GM21825 (cell line): ENCODE results near the gene SAMM50.

Experiments used
- ATAC-seq: cut with Tn5 transposase; IDR thresholded peaks from one replicate; pipeline ENCODE4 v1.9.1; 2021; ENCODE audit warnings: mild to moderate bottlenecking, moderate library complexity; ENCODE audit not compliant: unreplicated experiment

The SAMM50 gene

DNA sequence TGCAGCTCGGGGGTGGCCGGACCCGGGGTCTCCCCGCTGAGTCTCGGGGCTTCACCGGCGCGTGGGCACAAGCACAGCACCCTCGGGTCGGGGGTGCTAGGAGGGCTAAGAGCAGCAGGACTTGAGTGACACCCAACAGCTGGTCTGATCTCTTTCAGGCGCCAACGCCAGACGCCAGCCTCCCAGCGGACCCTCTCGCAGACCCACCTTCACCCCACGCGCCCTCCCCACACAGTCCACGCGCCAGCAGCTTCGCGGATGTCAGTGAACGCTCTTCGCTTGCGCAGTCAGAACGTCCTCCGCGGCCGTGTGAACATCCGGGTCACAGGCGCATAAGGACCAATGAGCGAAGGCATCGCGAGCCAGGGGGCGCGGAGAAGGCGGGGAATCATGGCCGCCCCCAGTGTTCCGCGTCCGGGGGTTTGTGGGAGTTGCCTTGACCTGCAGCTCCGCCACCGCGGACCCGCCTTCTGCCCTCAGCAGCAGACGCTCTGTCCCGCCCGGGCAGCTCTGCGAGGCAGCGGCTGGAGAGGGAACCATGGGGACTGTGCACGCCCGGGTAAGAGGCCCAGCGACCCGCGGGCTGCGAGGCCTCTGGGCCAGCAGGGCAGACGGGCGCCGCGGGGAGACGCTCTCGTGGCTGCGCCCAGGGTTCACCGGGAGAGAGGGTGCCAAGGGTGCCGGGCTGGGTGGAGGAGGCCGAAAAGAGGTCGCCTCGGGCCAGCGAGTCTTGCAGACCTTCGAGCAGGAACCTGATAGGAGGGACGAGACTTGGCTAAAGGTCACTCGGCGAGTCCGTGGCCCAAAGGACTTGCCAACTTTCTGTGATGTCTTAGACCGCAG lies at the start of gene SAMM50:
TSS of gene SAMM50 (plus strand) at position 403 of the 843 bp plus-strand sequence. CDS start at position 539, 136 bp downstream.
- ATAC-seq = peak; percentile 85

DNA sequence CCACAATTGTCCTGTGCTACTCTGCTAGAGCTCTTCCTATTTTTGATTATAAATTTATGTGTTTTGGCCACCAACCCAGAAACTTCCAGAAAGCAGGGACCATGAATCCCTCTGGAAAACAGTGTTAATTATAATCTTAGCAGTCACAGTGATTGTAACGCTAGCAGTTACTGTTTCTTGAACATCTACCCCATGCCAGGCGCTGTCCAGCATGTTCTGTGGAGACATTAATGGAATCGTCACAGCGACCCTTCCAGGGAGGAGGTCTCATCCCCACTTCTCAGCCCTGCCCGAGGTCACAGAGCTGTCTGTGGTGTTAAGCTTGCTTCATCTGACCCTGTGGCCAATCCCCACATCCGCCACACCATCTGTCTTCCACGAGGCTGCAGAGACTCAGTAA lies 49.6 kb upstream of the SAMM50 start:
- no peak for ATAC-seq

DNA sequence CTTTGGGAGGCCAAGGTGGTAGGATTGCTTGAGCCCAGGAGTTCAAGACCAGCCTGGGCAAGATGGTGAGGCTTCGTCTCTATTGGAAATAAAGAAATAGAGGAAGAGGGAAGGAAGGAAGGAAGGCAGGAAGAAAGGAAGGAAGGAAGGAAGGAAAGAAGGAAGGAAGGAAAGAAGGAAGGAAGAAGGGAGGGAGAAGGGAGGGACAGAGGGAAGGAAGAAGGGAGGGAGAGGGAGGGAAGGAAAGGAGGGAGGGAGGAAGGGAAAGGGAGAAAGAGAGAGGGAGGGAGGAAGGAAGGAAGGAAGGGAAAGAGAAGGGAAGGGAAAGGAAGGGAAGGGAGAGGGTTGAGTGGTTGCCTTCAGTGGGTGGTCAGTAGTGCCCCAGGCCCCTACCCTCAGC lies 45.5 kb upstream of the SAMM50 start:
- no peak for ATAC-seq

- no peak for ATAC-seq
Measured at GRCh38 chr22:43910178-43910695, 45.0 kb upstream of the SAMM50 start.

GRCh38 chr22:43911351-43911750 lies 43.9 kb upstream of the SAMM50 start:
- no peak for ATAC-seq

GRCh38 chr22:43917521-43917920 lies 37.7 kb upstream of the SAMM50 start:
- ATAC-seq = no peak

- ATAC-seq = no peak
Measured at GRCh38 chr22:43919106-43919973, 35.9 kb upstream of the SAMM50 start.

GRCh38 chr22:43921370-43921769 lies 33.9 kb upstream of the SAMM50 start:
- no peak for ATAC-seq

DNA sequence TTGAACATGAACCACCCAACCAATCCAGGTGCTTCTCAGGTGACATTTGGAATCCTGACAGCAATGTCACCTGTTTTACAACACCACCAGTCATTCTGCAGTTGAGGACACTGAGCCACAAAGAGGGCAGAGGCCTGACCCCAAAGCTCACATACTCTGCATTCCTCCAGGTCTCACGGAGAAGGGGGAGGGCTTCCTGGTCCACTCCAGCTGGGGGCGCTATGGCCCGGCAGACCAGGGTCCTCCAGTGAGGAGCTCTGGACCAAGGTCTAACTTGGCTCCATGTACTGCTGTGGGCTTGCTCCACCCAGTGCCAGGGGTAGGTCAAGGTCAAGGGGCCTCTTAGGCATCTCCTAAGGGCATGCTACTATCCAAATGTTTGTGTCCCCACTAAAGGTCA lies 33.1 kb upstream of the SAMM50 start:
- ATAC-seq = no peak

GRCh38 chr22:43923191-43923590 lies 32.1 kb upstream of the SAMM50 start:
- no peak for ATAC-seq

GRCh38 chr22:43923631-43924464 lies 31.4 kb upstream of the SAMM50 start, which contains the start of gene PNPLA3:
Gene PNPLA3, plus strand, starts transcription at chr22:43923805. Its CDS starts 107 bp downstream, at chr22:43923912.
- no peak for ATAC-seq

DNA sequence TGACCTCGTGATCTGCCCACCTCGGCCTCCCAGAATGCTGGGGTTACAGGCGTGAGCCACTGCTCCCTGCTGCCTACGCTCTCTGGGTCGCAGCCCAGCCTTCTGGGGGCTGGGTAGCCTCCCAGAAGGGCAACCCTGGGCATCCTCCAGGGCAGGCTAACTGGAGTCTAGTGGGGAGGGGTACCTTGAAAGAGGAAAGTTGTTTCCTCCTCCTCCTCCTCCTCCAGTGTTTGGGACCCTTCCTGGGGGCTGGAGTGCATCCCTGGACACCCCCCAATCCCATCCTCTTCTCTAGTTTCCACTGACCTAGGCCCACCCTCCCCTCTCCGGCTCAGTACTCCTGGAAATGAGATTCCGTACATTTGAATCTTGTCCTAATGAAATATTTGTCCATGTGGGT lies 30.4 kb upstream of the SAMM50 start:
- no peak for ATAC-seq

DNA sequence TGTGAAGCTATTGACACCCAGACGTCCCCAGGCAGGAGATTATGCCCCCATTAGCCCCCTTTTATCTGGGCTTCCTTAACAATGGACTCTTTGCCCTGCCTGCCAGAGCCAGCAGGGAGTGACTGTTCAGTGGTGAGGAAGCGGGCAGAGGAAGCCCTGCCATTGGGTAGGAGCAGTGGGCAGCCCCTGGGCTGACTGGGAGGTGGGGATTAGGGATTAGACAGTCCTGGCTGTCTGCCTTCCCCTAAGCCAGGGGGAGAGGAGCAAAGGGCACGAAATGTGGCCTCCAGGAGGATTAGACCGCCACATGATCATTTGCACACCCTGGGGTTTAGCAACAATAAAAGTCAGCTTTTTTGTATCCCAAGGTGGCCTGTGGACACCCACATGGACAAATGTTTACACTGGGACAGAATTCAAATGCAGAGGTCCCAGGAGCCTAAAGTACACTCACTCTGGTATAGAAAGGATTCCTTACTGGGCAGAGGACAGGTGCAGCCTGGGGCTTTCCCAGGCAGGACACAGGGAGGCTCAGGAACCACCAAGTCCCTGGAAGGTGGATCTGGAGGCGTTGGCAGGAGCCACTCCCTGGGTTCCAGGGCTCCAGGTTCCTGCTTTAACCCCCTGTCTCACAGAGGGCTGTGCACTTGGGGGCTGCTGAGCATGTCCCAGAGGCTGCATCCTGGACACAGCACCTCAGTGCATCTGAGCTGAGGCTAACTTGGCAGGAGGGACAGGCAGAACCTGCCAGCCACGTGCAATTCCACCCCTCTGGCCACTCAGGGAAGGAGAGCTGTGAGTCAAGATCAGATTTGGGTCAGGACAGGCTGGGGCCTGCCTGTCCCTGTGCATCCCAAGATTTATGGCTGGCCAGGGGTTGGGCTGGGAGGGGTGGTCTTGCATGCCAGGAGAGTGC lies 29.6 kb upstream of the SAMM50 start:
- ATAC-seq = no peak

DNA sequence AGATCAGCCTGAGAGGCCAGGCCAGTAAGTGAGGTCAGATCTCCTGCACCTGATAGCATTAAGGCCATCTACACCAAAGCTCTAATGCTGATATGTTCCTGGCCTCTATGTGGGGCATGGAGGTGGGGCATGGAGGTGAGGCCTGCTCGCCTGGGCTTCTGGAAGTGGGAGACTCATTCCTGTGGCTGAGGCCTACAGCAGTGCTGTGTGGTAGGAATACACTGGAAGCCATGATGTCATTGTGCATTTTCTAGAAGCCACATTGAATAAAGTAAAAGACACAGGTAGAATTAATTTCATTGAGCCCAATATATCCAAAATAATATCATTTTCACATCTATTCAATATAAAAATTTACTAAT lies 28.9 kb upstream of the SAMM50 start:
- ATAC-seq = no peak

DNA sequence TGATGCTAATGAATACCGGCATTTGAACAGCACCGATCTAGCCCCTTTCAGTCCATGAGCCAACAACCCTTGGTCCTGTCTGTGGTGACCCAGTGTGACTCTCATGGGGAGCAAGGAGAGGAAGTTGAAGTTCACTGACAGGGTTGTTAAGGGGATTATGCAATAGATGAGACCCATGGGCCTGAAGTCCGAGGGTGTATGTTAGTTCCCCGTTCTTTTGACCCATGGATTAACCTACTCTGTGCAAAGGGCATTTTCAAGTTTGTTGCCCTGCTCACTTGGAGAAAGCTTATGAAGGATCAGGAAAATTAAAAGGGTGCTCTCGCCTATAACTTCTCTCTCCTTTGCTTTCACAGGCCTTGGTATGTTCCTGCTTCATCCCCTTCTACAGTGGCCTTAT lies 26.8 kb upstream of the SAMM50 start:
- ATAC-seq = no peak

DNA sequence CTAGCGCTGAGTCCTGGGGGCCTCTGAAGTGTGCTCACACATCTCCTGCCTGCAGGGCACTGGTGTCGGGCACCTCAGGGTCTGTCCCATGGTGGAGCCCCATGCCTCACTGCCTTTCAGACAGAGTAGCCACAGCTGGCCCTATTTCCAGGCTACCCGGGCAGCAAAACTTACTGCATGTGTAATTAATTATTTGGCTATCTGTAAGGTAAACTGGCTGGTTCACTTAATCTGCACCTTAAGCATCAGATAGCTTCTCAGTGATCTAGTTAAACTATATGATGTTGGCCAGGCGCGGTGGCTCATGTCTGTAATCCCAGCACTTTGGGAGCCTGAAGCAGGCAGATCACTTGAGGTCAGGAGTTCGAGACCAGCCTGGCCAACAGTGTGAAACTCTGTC lies 26.3 kb upstream of the SAMM50 start:
- no peak for ATAC-seq

GRCh38 chr22:43931771-43932170 lies 23.5 kb upstream of the SAMM50 start:
- no peak for ATAC-seq

DNA sequence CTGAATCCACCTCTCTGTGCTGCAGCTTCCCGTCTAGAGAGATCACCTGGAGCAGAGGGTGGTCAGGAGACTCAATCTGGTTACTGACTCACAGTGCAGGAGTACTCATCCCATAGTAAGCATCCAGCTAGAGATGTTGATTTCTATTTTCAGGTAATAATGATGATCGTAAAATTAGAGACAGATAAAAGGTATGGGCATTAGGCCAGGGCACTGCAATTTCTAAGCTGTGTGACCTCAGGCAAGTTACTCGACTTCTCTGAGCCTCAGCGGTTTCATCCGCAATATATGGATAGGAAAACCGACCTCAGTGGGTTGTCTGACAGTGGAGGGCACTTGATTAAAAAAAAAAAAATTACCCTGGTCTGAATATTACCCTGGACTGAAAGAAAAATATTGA lies 13.8 kb upstream of the SAMM50 start:
- no peak for ATAC-seq

GRCh38 chr22:43944670-43945430 lies 10.4 kb upstream of the SAMM50 start:
- no peak for ATAC-seq
